GM11168 (cell line): ENCODE results near the gene TTLL10.

ENCODE experiments used
- in situ Hi-C: fragments of 300-500 bp; cut with MboI; formaldehyde crosslinking; loops from one replicate; pipeline ENCODE4 v1.12.0; 2022; ENCODE audit warnings: low sequenced_read_pairs; ENCODE audit not compliant: unreplicated experiment

The TTLL10 gene

GRCh38 chr1:1231400-1232207, 57.9 kb downstream of the TTLL10 start, which contains the start of gene SDF4:
Gene SDF4, minus strand, starts transcription at chr1:1232001. Its CDS starts 3,229 bp downstream, at chr1:1228772.
- in situ Hi-C loops: no loop called here

- in situ Hi-C loops: no loop called here
Measured at GRCh38 chr1:1232208-1232795, 58.6 kb downstream of the TTLL10 start, which contains the start of gene B3GALT6. Gene B3GALT6, plus strand, starts transcription at chr1:1232237. Its CDS starts 42 bp downstream, at chr1:1232279.

- in situ Hi-C loops: no loop called here
Measured at GRCh38 chr1:1232796-1233566, 59.3 kb downstream of the TTLL10 start.

- in situ Hi-C loops: no loop called here
Measured at GRCh38 chr1:1233567-1233892, 59.9 kb downstream of the TTLL10 start.

- in situ Hi-C loops: no loop called here
Measured at GRCh38 chr1:1234180-1234808, 60.6 kb downstream of the TTLL10 start.

- in situ Hi-C loops: no loop called here
Measured at GRCh38 chr1:1235016-1235744, 61.5 kb downstream of the TTLL10 start.

GRCh38 chr1:1236176-1236763, 62.6 kb downstream of the TTLL10 start:
- in situ Hi-C loops: no loop called here

GRCh38 chr1:1236945-1237873, 63.5 kb downstream of the TTLL10 start:
- in situ Hi-C loops: no loop called here

- in situ Hi-C loops: no loop called here
Measured at GRCh38 chr1:1237874-1238701, 64.4 kb downstream of the TTLL10 start.

- in situ Hi-C loops: no loop called here
Measured at GRCh38 chr1:1238702-1239178, 65.1 kb downstream of the TTLL10 start.

GRCh38 chr1:1239227-1239613, 65.5 kb downstream of the TTLL10 start:
- in situ Hi-C loops: no loop called here

- in situ Hi-C loops: no loop called here
Measured at GRCh38 chr1:1239614-1240347, 66.1 kb downstream of the TTLL10 start.

GRCh38 chr1:1240348-1240732, 66.7 kb downstream of the TTLL10 start:
- in situ Hi-C loops: no loop called here

GRCh38 chr1:1240822-1241587, 67.3 kb downstream of the TTLL10 start:
- in situ Hi-C loops: no loop called here

- in situ Hi-C loops: no loop called here
Measured at GRCh38 chr1:1241588-1242219, 68.0 kb downstream of the TTLL10 start.
